GM18502 (cell line): ENCODE measurements around the gene MICOS13.

Experiments used
- ATAC-seq: cut with Tn5 transposase; IDR thresholded peaks from one replicate; pipeline ENCODE4 v1.9.1; 2021; ENCODE audit warnings: mild to moderate bottlenecking; ENCODE audit not compliant: unreplicated experiment, poor library complexity

Gene MICOS13, protein sequence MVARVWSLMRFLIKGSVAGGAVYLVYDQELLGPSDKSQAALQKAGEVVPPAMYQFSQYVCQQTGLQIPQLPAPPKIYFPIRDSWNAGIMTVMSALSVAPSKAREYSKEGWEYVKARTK

DNA sequence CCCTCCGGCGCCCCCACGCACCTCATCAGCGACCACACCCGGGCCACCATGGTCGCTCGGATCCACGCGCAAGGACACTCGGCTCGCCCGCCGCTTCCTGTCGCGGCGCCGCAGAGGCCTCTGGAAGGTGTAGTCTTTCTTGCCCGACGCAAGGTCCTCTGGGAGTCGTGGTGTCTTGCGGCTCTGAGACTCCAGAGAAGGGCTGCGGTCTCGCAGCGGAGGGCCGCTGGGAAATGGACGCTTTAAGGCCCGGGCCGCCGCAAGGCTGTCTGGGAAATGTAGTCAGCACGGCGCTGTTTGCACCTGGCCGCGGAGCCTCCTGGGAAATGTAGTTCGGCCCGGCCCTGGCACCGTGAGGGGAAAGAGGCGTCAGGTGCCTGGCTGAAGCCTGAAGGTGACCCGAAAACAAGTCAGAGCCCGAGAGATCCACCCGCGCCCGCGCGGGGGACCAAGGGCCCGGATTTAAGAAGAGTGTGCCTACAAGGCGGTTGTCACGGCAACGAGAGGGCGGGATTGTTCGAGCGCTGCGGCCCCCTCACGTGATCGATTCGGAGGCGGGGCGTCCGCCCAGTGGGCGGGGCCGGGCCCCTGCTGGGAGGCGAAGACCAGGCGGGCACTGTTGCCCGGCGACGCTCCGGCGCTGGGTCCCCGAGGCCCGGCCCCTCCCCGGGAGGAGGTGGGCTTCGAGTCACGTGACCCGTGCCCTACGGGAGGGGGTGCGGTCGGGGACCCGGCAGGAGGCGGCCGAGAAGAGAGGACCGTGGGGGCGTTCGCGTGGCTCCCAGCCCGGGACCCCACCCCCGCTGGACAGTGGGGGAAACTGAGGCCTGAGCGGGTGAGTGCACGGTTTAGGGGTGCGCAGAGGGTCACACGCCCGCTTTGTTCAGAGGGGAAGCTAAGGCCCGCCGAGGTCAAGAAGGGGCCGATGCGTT, at the start of gene MICOS13, which contains the start of gene HSD11B1L:
Gene MICOS13 (minus strand): TSS at position 80 of the 932 bp plus-strand sequence. CDS start 30 bp downstream, at position 50.
Gene HSD11B1L (plus strand): TSS at position 591 of the 932 bp plus-strand sequence. CDS start 3,806 bp downstream, outside the sequence.
- peak; percentile 83 for ATAC-seq

DNA sequence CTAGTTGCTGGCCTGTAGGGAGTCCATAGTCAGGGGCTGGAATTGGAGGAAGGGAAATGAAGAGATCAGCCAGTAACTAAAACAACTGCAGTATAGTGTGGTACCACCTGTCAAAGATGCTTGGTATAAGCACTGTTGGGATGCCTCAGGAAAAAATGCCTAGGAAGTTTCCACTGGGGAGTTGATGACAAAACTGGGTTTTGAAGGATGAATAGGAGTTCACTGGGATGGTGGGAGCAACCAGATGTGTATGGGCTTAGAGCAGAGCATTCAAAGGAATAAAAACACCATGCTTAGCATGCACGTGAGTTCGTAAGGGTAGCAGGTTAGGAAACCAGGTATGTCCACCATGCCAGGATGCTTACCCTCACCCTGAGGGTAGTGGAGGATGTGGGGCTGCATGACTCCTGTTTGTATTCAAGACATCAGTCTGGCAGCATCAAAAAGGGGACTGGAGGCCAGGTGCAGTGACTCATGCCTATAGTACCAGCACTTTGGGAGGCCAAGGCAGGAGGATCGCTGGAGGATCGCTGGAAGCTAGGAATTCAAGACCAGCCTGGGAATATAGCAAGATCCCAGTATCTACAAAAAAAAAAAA, 47.2 kb upstream of the MICOS13 start:
- ATAC-seq = no peak

GRCh38 chr19:5719961-5720790, 39.9 kb upstream of the MICOS13 start, which contains the start of the genes CATSPERD and LONP1:
CATSPERD (plus strand) TSS chr19:5720637; CDS start chr19:5720738, 101 bp downstream.
LONP1 (minus strand) TSS chr19:5720146; CDS start chr19:5720132, 14 bp downstream.
- peak; percentile 80 for ATAC-seq

DNA sequence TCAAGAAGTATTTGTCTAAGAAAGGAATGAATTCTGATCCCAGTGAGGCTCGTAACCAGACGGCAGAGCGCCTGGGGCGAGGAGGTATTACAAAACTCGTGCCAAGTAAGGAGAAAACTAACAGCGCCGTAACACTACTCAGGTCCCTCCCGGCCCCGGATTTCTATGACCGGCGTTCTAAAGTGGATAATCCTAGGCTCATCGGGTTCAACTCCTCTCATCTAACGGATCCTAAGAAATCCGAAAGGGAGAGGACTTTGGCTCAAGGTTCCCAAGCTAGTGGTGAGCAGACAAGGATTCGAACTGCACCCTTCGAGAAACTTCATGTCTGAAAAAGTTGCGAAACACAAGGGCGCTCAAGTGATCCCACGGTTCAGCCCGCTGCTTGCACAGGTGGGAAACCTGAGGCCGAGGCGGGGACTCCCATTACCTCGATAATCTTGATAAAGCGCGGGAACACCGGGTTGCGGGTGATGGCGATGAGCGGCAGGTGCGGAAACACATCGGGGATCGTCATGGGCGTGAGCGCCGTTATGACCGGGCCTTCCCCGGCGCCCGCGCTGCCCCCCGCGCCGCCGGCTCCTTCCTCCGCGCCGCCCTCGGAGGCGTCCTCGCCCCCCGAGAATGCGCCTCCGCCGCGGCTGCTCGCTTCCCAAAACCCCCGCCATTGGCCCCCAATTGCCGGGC, 39.1 kb upstream of the MICOS13 start:
- peak; percentile 8 for ATAC-seq

DNA sequence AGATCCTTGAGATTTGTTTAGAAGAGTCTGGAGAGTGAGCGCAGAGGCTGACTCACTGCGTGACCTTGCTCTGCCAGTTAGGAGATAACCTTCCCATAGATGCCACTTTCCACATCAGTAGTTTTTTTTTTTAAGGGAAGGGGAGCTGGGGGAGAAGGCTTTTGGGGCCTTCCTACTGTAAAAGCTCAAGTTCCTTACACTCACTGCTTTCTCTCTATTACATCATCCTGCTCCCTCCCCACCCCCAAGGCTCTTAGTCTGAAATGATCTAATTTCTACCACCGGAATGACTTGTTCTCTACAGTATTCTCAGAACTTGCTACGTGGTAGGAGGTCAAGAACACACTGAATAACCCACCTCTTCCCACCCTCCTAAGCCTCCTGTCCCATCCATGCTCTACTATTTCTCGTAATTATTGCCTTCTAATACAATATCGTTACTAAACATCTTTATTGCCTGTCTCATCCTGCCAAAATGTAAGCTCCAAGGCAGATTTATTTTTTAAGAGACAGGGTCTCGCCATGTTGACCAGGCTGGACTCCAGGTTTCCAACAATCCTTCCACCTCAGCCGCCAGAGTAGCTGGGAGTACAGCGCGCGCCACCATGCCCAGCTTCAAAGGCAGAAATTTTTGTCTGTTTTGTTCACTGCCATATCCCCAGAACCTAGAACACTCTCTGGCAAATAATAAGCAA, 38.4 kb upstream of the MICOS13 start:
- no peak for ATAC-seq

GRCh38 chr19:5718037-5718578, 37.8 kb upstream of the MICOS13 start:
- ATAC-seq = no peak

- no peak for ATAC-seq
Measured at GRCh38 chr19:5717215-5717935, 37.1 kb upstream of the MICOS13 start.

DNA sequence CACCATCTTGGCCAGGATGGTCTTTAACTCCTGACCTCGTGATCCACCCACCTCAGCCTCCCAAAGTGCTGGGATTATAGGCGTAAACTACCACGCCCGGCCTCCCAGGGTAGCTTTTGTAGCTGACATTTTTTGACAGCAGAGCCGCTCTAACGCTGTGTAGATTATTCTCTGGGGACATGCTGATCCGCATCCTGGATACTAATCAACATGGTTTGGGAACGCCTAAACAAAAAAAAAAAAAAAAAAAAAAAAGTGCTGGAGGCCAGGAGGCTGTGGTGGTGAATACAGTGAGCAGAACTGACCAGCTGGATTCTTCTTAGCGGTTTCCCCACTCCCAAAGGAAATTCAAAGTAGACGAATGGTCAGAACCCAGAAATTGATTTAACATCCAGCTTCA, 34.5 kb upstream of the MICOS13 start:
- no peak for ATAC-seq

DNA sequence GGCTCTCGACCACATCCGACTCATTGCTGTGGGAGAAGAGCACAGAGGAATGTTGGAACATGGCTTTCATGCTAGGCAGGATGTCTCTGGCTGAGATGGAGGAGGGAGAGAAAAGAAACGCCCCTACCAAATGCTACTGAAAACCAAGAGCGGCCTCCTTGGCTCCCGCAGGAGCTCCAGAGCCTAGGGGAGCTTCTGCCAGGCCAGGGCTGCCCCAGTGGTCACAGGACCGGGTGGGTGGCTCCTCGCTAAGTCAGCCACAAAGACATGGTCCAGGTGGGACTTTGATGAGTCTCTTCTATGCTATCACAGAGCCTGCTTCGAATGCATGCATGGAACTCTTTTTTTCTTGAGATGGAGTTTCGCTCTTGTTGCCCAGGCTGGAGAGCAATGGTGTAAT, 32.9 kb upstream of the MICOS13 start:
- ATAC-seq = no peak

- ATAC-seq = no peak
Measured at GRCh38 chr19:5711713-5712161, 31.4 kb upstream of the MICOS13 start.

DNA sequence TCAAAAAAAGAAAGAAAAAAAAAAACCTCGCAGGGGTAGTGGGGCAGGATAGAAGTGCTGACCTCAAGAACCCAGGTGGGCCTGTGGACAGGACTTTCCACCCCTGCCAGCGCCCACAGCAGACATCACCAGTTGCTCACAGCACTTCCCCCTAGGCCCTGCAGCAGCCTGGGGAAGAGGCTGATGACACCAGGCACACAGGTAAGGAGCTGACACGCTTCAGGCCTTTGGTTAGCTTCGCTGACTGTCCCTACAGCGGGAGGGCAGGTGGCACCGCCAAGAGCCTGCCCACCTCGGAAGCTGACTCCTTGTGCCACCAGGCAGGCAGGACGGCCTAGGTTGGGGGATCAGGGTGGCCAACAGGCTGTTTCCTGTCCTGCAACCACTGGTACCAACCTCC, 30.7 kb upstream of the MICOS13 start:
- no peak for ATAC-seq

DNA sequence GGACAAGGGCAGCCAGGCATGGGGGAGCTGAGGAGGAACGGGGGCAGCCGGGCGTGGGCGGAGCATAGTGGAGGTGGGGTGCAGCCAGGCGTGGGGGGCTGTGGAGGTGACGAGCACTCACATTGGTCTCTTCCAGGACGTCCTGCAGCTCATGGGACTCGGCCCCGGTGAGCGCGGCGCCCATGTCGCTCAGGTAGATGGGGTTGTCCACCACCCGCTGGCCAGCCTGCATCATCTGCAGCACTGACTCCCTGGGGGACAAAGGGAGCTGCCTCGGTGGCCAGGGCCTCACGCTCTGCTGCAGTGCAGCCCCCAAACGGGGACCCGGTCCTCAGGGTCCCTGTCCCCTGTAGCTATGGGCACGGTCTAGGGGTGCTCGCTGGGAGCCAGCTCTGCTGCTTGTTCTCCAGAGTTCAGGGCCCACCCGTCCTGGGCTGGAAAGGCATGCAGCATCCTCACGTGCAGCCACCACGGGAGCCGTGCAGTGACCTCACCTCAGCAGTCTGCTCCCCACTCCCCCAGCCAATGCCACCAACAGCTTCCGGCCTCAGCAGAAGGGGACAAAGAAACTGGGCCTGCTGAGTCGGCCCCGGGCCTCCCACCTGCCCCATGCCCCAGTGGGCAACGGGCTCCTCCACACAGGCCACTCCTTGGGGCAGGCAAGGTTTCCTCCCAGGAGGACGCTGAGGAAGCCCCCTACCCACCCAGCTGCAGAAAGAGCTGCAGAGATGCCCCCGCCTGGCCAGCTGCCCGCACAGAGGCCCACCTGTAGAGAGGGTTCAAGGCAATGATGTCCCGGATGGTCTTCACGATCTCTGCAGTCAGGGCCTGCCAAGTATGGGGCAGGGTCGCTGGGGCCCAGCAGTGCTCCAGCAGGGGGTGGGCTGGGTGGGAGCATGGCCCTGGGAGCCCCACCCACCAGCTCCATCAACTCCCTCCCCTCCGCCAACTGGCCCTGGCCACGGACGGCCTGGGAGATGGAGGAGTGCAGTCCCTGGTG, 27.6 kb upstream of the MICOS13 start:
- no peak for ATAC-seq

DNA sequence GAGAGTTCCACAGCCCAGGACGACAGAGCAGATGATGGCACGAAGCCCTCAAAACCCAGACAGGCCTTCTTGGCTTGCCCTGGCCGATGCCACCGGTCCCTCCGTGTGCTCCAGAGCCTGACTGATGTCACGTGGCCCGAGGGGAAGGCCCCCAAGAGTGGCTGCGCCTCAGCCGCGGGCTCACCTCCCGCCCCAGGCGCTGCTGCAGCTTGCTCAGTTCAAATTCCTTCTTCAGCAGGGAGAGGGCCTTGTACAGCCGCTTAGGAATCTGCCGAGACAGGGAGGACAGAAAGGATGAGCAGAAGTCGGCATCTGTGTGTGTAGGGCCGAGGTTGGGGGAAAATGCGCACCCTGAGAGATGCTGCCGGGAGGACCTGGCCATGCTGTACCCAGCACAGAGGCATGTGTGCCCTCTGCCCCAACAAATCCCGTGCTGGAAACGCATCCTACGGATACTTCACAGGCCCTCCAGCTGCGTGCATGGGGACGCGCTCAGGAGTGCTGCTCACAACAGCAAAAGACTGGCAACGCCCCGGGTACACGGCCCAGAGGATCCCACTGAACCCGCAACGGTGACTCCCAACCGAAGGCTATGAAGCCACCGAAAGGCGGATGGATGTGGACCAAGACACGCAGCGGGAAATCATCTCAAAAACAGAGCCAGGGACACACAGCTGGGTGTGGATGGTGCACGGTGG, 26.7 kb upstream of the MICOS13 start:
- no peak for ATAC-seq

- no peak for ATAC-seq
Measured at GRCh38 chr19:5705552-5705951, 25.2 kb upstream of the MICOS13 start.

GRCh38 chr19:5703819-5704818, 23.8 kb upstream of the MICOS13 start:
- no peak for ATAC-seq
